ENCODE data around the gene BRME1. TPM values are rescaled to one million over a fixed set of nuclear protein-coding genes. Genes with fewer than 3 reads are reported as not detected.

BRME1 gene
- polyA plus RNA-seq, 1 donor from 2014 or later: 6.2 TPM

DNA sequence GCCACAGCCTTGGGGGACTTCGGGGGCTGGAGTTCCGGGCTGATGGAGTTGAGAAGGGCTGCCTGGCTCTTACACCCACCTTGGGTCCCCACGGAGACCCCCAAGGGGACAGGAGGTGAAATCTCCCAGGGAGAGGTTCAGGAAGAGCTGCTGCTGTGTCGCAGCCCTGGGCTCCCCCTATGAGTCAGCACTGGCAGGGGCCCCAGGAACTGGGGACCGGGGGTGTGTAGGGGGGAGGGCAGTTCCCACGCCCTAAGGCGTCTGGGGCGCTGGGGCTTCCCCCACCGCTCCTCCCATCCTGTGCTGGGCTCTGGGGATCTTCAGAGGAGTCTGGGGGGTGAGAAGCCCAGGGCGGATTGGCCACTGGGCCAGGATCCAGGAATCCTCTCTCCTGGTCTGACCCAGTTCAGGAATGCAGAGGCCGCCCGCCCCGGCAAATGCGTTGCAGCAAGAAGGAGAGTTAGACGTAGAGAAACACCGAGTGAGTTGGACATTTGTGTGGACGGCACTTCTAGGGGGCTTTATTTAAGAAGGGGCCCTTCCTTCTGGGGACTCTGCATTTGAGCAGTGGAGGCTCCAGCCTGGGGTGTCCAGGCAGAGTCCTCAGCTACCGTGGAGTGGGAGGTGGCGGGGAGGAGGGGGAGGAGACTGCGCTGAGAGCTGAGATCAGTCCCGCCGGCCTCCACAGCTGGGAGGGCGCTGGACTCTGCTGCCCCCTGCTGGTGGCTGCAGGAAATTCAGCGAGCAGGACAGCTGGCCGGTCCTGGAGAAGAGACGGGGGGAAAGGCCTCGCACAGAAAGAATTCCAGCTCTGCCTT, 44.0 kb downstream of the BRME1 start:
- Histone ChIP-seq H3K9ac (ENCODE audit: low read length) (no peak overlapping the region), H3K79me2 (replicated peaks; ENCODE audit: insufficient read depth, low read length) (no peaks in the 10 kb centered on the region), H3K4me2 (ENCODE audit: low read length) (no peak overlapping the region), H4K20me1 (ENCODE audit: insufficient read depth) (no peaks in the 10 kb centered on the region), H3K9me2 (ENCODE audit: insufficient read depth, low read length) (no peaks in the 10 kb centered on the region), H3F3A (ENCODE audit: insufficient read depth, low read length, poor library complexity, severe bottlenecking) (no peaks in the 10 kb centered on the region), H3K27me3 (ENCODE audit: insufficient read depth, low read depth, low read length) (no peaks in the 10 kb centered on the region), H2AFZ (ENCODE audit: low read depth, low read length) (no peak overlapping the region), H3K4me3 (ENCODE audit: low read length) (peak overlapping the region; percentile 28), H3K9me3 (ENCODE audit: low read length) (no peaks in the 10 kb centered on the region), H3K27ac (ENCODE audit: low read length) (no peak overlapping the region), H3K36me3 (ENCODE audit: insufficient read depth, low read length) (no peaks in the 10 kb centered on the region)
- no peak for TF ChIP-seq POLR2AphosphoS5 (IDR thresholded peaks at IDR 0.05)
- peak; percentile 83 for TF ChIP-seq RAD21 (conservative IDR thresholded peaks at IDR 0.05)
- TF ChIP-seq, protein P1, sequence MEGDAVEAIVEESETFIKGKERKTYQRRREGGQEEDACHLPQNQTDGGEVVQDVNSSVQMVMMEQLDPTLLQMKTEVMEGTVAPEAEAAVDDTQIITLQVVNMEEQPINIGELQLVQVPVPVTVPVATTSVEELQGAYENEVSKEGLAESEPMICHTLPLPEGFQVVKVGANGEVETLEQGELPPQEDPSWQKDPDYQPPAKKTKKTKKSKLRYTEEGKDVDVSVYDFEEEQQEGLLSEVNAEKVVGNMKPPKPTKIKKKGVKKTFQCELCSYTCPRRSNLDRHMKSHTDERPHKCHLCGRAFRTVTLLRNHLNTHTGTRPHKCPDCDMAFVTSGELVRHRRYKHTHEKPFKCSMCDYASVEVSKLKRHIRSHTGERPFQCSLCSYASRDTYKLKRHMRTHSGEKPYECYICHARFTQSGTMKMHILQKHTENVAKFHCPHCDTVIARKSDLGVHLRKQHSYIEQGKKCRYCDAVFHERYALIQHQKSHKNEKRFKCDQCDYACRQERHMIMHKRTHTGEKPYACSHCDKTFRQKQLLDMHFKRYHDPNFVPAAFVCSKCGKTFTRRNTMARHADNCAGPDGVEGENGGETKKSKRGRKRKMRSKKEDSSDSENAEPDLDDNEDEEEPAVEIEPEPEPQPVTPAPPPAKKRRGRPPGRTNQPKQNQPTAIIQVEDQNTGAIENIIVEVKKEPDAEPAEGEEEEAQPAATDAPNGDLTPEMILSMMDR (IDR thresholded peaks at IDR 0.05; ENCODE audit: poor library complexity, severe bottlenecking): peak; percentile 90
- peak; percentile 83 for TF ChIP-seq SMC3 (conservative IDR thresholded peaks at IDR 0.05; ENCODE audit: poor library complexity)
- TF ChIP-seq EP300 (conservative IDR thresholded peaks at IDR 0.05; ENCODE audit: poor library complexity, severe bottlenecking): no peak
- TF ChIP-seq TAF1 (IDR thresholded peaks at IDR 0.05; ENCODE audit: low read depth): no peak

DNA sequence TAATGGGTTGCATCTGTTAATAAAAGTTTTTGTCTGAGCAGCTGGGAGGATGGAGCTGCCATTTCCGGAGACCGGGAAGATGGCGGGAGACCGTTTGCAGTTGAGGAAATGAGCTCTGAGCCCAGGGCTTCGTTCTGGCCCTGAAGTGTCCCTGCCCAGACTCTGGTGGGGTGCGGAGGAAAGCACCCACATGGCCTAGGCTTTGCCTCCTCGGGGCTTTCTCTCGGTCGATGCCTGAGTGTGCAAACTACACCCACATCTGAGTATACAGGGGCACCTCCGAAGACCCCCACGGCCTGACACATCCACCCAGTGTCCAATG, 44.6 kb downstream of the BRME1 start:
- H3K27ac ChIP-seq (ENCODE audit: low read length): no peak overlapping the region

More for the DNA sequence above, 44.6 kb downstream of the BRME1 start:
- H3K27me3 ChIP-seq (ENCODE audit: insufficient read depth, low read depth, low read length): no peaks in the 10 kb centered on the region
- H3K9me2 ChIP-seq (ENCODE audit: insufficient read depth, low read length): no peaks in the 10 kb centered on the region
- H3K4me3 ChIP-seq (ENCODE audit: low read length): no peak overlapping the region
- H3F3A ChIP-seq (ENCODE audit: insufficient read depth, low read length, poor library complexity, severe bottlenecking): no peaks in the 10 kb centered on the region
- no peaks in the 10 kb centered on the region for H4K20me1 ChIP-seq (ENCODE audit: insufficient read depth)
- no peak overlapping the region for H3K4me2 ChIP-seq (ENCODE audit: low read length)
- H3K79me2 ChIP-seq (replicated peaks; ENCODE audit: insufficient read depth, low read length): no peaks in the 10 kb centered on the region
- H2AFZ ChIP-seq (ENCODE audit: low read depth, low read length): no peak overlapping the region
- TF ChIP-seq, protein P2, sequence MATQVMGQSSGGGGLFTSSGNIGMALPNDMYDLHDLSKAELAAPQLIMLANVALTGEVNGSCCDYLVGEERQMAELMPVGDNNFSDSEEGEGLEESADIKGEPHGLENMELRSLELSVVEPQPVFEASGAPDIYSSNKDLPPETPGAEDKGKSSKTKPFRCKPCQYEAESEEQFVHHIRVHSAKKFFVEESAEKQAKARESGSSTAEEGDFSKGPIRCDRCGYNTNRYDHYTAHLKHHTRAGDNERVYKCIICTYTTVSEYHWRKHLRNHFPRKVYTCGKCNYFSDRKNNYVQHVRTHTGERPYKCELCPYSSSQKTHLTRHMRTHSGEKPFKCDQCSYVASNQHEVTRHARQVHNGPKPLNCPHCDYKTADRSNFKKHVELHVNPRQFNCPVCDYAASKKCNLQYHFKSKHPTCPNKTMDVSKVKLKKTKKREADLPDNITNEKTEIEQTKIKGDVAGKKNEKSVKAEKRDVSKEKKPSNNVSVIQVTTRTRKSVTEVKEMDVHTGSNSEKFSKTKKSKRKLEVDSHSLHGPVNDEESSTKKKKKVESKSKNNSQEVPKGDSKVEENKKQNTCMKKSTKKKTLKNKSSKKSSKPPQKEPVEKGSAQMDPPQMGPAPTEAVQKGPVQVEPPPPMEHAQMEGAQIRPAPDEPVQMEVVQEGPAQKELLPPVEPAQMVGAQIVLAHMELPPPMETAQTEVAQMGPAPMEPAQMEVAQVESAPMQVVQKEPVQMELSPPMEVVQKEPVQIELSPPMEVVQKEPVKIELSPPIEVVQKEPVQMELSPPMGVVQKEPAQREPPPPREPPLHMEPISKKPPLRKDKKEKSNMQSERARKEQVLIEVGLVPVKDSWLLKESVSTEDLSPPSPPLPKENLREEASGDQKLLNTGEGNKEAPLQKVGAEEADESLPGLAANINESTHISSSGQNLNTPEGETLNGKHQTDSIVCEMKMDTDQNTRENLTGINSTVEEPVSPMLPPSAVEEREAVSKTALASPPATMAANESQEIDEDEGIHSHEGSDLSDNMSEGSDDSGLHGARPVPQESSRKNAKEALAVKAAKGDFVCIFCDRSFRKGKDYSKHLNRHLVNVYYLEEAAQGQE (IDR thresholded peaks at IDR 0.05; ENCODE audit: borderline replicate concordance): no peak
- TF ChIP-seq MXI1 (conservative IDR thresholded peaks at IDR 0.05; ENCODE audit: poor library complexity, severe bottlenecking): no peak
- no peak for TF ChIP-seq EP300 (conservative IDR thresholded peaks at IDR 0.05; ENCODE audit: poor library complexity, severe bottlenecking)
- TF ChIP-seq, protein P1 (IDR thresholded peaks at IDR 0.05; ENCODE audit: poor library complexity, severe bottlenecking): no peak
- TF ChIP-seq POLR2AphosphoS5 (IDR thresholded peaks at IDR 0.05): no peak
- TF ChIP-seq EZH2 (IDR thresholded peaks at IDR 0.05; ENCODE audit: borderline replicate concordance, insufficient read depth, low read length, poor library complexity, severe bottlenecking): no peak
- no peak for TF ChIP-seq RAD21 (conservative IDR thresholded peaks at IDR 0.05)
- TF ChIP-seq SMC3 (conservative IDR thresholded peaks at IDR 0.05; ENCODE audit: poor library complexity): no peak
- TF ChIP-seq TAF1 (IDR thresholded peaks at IDR 0.05; ENCODE audit: low read depth): no peak
- H3K36me3 ChIP-seq (ENCODE audit: insufficient read depth, low read length): no peaks in the 10 kb centered on the region
- no peak overlapping the region for H3K9ac ChIP-seq (ENCODE audit: low read length)
- H3K9me3 ChIP-seq (ENCODE audit: low read length): no peaks in the 10 kb centered on the region
